Renal pelvis (tissue), 4 donors: ENCODE measurements around the gene ARL15. TPM values are rescaled to one million over a fixed set of nuclear protein-coding genes. Genes with fewer than 3 reads are reported as not detected.
"Not testable (repeated sequence)": the region's sequence is repeated elsewhere in the genome, so short reads cannot be mapped to it uniquely, and the experiment has no call there.

Experiments used
- DNase-seq: peaks from one replicate; pipeline ENCODE4 v3.0.0-alpha.2; 2013
- polyA plus RNA-seq, 3 donors: library from polyadenylated mRNA; unstranded; fragments of 120-200 nt; gene quantifications; one replicate each; pipeline ENCODE4 v1.2.1, GENCODE V29; 2013; ENCODE audit not compliant: insufficient read length in 3 of 3

The ARL15 gene
- polyA plus RNA-seq, 3 donors = 27.0 to 29.0 (median 28.0) TPM

- DNase-seq = no peak
Observed at GRCh38 chr5:53996008-53996407, 314.4 kb downstream of the ARL15 start.

- DNase-seq = no peak
Observed at GRCh38 chr5:53994148-53994547, 316.2 kb downstream of the ARL15 start.

- DNase-seq = no peak
Observed at GRCh38 chr5:53991942-53992341, 318.4 kb downstream of the ARL15 start.

- no peak for DNase-seq
Observed at GRCh38 chr5:53987101-53987500, 323.3 kb downstream of the ARL15 start.

- DNase-seq = no peak
Observed at GRCh38 chr5:53985796-53986195, 324.6 kb downstream of the ARL15 start.

- DNase-seq = no peak
Observed at GRCh38 chr5:53984971-53985370, 325.4 kb downstream of the ARL15 start.

GRCh38 chr5:53983568-53984460, 326.6 kb downstream of the ARL15 start:
- no peak for DNase-seq

- not testable (repeated sequence) for DNase-seq
Observed at GRCh38 chr5:53982319-53982718, 328.1 kb downstream of the ARL15 start.

GRCh38 chr5:53980061-53980460, 330.3 kb downstream of the ARL15 start:
- DNase-seq = no peak

GRCh38 chr5:53974021-53974420, 336.4 kb downstream of the ARL15 start:
- DNase-seq = no peak

GRCh38 chr5:53972314-53972713, 338.1 kb downstream of the ARL15 start:
- no peak for DNase-seq

- no peak for DNase-seq
Observed at GRCh38 chr5:53971551-53971950, 338.8 kb downstream of the ARL15 start.

GRCh38 chr5:53971131-53971530, 339.2 kb downstream of the ARL15 start:
- no peak for DNase-seq

- DNase-seq = no peak
Observed at GRCh38 chr5:53970475-53970874, 339.9 kb downstream of the ARL15 start.

- DNase-seq = no peak
Observed at GRCh38 chr5:53969176-53969730, 341.1 kb downstream of the ARL15 start.

GRCh38 chr5:53965459-53965858, 344.9 kb downstream of the ARL15 start:
- DNase-seq = no peak

GRCh38 chr5:53963958-53964357, 346.4 kb downstream of the ARL15 start:
- no peak for DNase-seq

- DNase-seq = no peak
Observed at GRCh38 chr5:53962306-53962705, 348.1 kb downstream of the ARL15 start.

GRCh38 chr5:53956632-53957031, 353.7 kb downstream of the ARL15 start:
- DNase-seq = no peak

GRCh38 chr5:53956196-53956595, 354.2 kb downstream of the ARL15 start:
- no peak for DNase-seq

GRCh38 chr5:53950621-53951020, 359.8 kb downstream of the ARL15 start:
- no peak for DNase-seq

- no peak for DNase-seq
Observed at GRCh38 chr5:53948598-53948997, 361.8 kb downstream of the ARL15 start.

GRCh38 chr5:53946405-53947100, 363.8 kb downstream of the ARL15 start:
- DNase-seq = no peak
